Measurements from ENCODE around the gene RIPK4. TPM values are rescaled to one million over a fixed set of nuclear protein-coding genes. Genes with fewer than 3 reads are reported as not detected.

Gene RIPK4
- total RNA-seq, 1 donor from 2014 or later = 10.9 TPM

DNA sequence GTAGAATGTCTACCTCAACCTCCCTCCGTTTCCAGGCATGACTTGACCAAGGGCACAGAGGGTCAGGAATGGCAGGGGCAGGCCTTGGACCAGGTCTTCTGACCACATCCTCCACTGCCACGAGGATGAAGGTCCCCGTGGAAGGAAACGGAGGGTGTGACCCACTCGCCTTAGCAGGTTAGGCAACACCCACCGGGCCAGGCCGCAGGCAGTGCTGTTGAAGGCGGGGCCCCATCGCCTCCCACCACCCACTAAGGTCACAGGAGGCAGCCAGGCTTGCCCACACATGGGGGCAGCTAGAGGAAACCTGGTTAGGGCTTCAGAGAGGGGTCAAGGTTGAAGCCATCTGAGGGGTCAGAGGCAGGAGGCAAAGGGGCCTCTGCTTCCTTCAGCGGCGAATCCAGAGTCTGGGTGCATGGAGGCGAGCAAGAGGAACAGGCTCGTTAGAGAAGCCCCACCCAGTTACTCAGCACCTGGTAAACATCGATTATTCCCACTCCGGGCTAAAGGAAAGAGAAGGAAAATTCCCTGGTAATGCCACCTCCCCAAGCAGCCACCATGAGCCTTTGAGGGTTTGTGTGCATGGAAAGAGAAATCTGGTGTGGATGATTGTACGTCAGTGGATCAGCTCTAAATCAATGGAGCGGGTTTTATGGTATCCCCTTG lies 37.0 kb downstream of the RIPK4 start:
- no peak for DNase-seq
- no peak overlapping the region for H3K27ac ChIP-seq

DNA sequence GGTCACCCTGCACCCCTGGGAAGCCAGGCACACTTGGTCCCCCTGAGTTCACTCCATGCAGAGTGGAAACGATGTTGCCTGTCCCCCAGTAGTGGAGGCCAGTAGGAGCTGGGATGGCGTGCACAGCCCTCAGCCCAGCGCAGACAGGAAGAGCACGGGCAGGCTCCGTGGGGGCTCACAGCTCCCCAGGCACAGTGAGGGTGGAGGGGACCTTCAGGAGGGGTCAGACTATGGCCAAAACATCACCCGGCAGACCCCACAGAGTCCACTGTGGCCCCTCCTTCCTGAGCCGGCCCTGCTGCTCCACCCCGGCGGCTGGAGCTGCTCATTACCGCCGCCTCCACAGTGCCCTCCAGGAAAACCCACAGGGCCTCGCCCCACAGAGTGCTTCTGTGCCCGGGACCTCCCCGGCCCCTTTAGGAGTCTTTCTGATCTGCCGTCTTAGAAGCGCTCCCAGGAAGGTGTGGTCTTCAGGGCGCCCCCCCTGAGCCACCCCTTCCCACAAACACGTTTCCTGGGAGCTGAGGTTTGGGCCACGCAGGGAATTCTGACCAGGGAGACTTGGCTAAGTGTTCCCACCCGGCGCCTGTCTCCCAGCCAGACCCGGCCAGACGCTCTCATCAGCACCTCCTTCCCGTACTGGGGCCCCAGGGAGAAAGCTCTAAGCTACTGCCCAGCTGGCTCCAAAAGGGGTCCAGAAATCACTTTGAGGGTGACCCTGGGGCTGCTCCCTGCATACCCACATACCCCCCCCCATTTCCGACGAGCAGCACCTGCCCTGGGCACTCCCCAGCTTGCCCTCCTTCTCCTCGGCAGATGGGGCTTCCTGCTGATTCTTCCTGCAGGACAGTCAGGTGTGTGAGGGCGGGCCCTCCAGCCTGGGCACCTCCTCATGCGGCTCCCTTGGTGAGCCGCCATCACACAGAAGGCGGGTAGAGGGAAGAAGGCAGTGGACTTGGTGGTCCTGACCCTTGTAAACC lies 38.8 kb downstream of the RIPK4 start:
- H3K4me3 ChIP-seq = no peak overlapping the region
- no peaks in the 10 kb centered on the region for H3K9me3 ChIP-seq
- H3K27me3 ChIP-seq = no peaks in the 10 kb centered on the region
- no peak overlapping the region for H3K27ac ChIP-seq
- DNase-seq (no peak), ATAC-seq (no peak)
- TF ChIP-seq, protein P1, sequence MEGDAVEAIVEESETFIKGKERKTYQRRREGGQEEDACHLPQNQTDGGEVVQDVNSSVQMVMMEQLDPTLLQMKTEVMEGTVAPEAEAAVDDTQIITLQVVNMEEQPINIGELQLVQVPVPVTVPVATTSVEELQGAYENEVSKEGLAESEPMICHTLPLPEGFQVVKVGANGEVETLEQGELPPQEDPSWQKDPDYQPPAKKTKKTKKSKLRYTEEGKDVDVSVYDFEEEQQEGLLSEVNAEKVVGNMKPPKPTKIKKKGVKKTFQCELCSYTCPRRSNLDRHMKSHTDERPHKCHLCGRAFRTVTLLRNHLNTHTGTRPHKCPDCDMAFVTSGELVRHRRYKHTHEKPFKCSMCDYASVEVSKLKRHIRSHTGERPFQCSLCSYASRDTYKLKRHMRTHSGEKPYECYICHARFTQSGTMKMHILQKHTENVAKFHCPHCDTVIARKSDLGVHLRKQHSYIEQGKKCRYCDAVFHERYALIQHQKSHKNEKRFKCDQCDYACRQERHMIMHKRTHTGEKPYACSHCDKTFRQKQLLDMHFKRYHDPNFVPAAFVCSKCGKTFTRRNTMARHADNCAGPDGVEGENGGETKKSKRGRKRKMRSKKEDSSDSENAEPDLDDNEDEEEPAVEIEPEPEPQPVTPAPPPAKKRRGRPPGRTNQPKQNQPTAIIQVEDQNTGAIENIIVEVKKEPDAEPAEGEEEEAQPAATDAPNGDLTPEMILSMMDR (IDR thresholded peaks at IDR 0.05) = no peak
- H3K36me3 ChIP-seq = no peaks in the 10 kb centered on the region
- intact Hi-C loops (cut with DNase I) = no loop called here
- peaks cover 11% of the 10 kb centered on the region for H3K4me1 ChIP-seq

More for the DNA sequence above, 37.0 kb downstream of the RIPK4 start:
- intact Hi-C loops (cut with DNase I) = no loop called here
- no peak for ATAC-seq
- TF ChIP-seq, protein P1 (IDR thresholded peaks at IDR 0.05) = no peak
- Histone ChIP-seq H3K4me3 (no peak overlapping the region), H3K9me3 (no peaks in the 10 kb centered on the region), H3K27me3 (no peaks in the 10 kb centered on the region), H3K4me1 (peaks cover 11% of the 10 kb centered on the region), H3K36me3 (no peaks in the 10 kb centered on the region)

DNA sequence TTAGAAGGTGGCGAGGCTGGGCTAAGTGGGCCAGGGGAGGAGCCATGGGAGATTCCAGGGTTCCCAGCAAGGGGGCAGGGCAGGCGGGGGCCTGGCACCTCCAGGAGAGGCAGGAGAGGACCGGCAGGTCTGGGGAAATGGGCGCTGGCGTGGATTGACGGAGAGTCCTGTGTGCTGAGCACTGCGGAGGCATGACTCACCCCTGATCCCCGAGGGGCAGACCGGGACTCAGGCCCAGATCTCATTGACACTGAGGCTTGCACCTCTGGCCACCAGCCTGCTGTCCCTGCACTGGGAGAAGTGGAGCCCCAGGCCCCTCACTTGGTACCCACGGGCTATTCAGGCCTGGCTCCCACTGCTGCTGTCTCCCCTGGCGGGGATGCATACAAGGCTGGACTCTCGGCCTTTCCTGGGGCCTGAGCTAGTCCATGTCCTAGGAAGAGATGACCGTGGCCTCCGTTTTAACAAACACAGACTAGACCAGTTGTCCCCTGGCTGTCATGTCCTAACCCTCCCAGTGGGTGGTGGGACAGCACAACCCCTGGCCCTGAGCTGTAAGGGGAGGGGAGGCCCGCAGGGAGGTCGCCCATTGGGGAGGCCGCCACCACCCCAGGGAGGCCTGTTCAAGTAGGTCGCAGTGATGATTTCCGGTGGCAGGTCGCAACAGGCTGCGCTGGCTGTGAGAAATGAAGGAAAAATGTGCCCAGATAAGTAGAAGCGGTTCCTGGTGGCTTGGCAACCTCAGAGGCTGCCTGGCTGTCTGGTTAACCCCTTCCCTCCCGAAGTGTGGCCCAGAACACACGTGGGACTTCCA lies 39.7 kb downstream of the RIPK4 start:
- TF ChIP-seq, protein P1 (IDR thresholded peaks at IDR 0.05) = no peak
- Histone ChIP-seq H3K36me3 (no peaks in the 10 kb centered on the region), H3K4me1 (peaks cover 11% of the 10 kb centered on the region), H3K4me3 (no peak overlapping the region), H3K27ac (peak overlapping the region; percentile 24), H3K27me3 (no peaks in the 10 kb centered on the region), H3K9me3 (no peaks in the 10 kb centered on the region)
- peak; percentile 45 for ATAC-seq
- intact Hi-C loops (cut with DNase I) = no loop called here
- DNase-seq = no peak

DNA sequence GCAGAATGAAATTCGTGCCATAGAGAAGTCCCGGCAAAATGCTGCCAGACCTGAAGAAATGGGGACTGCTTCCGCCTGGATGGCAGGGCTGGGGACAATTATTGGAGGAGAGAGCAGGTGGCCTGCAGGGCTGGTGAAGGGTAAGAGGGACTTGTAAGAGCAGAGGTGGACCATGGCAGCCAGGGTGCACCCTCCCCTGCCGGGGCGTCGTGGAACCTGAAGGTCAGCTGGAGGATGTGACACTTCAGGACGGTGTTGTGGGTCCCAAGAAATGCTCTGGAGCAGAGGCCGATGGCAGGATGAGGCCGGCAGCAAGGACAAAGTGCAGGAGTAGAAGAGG lies 40.3 kb downstream of the RIPK4 start:
- Histone ChIP-seq H3K36me3 (no peaks in the 10 kb centered on the region), H3K9me3 (no peaks in the 10 kb centered on the region), H3K27ac (peak overlapping the region; percentile 24), H3K4me3 (no peak overlapping the region), H3K27me3 (no peaks in the 10 kb centered on the region), H3K4me1 (peaks cover 11% of the 10 kb centered on the region)
- intact Hi-C loops (cut with DNase I) = no loop called here
- no peak for ATAC-seq
- no peak for DNase-seq
- TF ChIP-seq, protein P1 (IDR thresholded peaks at IDR 0.05) = no peak

DNA sequence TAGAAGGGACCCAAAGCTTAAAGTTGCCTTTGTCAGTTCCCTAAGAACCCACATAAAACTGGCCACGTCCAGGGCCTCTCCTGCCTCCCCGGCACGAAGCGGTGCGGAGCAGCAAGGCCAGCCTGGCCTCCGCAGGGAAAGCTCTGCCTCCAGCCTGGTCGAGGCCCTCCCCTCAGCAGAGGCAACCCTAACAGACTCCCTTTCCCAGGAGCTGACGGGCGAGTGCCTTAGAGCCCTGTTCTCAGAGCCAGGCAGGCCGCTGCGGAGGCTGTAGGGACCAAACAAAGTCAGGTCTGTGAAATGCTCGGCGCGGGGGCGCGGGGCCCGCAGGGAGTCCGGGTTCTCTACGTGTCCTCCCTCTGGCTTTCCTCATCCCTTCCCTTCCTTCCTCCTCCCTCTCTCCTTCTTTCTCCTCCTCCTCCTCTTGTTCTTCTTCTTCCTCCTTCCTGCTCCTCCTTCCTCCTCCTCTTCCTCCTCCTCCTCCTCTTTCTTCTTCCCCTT lies 40.7 kb downstream of the RIPK4 start:
- ATAC-seq (peak; percentile 10), DNase-seq (no peak)
- H3K27ac ChIP-seq = no peak overlapping the region
- H3K4me3 ChIP-seq = no peak overlapping the region
- no peaks in the 10 kb centered on the region for H3K9me3 ChIP-seq
- intact Hi-C loops (cut with DNase I) = no loop called here
- peaks cover 11% of the 10 kb centered on the region for H3K4me1 ChIP-seq
- TF ChIP-seq, protein P1 (IDR thresholded peaks at IDR 0.05) = no peak
- H3K27me3 ChIP-seq = no peaks in the 10 kb centered on the region
- H3K36me3 ChIP-seq = no peaks in the 10 kb centered on the region
